GM04504 (cell line): ENCODE results near the gene ATE1.

Experiments
- DNase-seq: peaks from one replicate; pipeline ENCODE4 v3.0.0-alpha.2; 2012; ENCODE audit warnings: low read depth

ATE1 gene

GRCh38 chr10:121695731-121696464 lies 231.9 kb downstream of the ATE1 start:
- no peak for DNase-seq

- no peak for DNase-seq
Observed at GRCh38 chr10:121694966-121695643, 232.7 kb downstream of the ATE1 start.

- no peak for DNase-seq
Observed at GRCh38 chr10:121694327-121694965, 233.4 kb downstream of the ATE1 start.

GRCh38 chr10:121692626-121693025 lies 235.2 kb downstream of the ATE1 start:
- no peak for DNase-seq

GRCh38 chr10:121690970-121691369 lies 236.9 kb downstream of the ATE1 start:
- no peak for DNase-seq
